HT-29 (cell line): Measurements from ENCODE around the gene GINS2. TPM values are rescaled to one million over a fixed set of nuclear protein-coding genes. Genes with fewer than 3 reads are reported as not detected.

Experiments
- DNase-seq: peaks from one replicate; pipeline ENCODE4 v3.0.0-alpha.2; 2015; ENCODE audit warnings: low spot score
- total RNA-seq: library from RNA; depleted of rRNA; stranded (reverse); fragments of >200 nt; shearing (Covaris generic); gene quantifications from 2 replicates; pipeline ENCODE4 v1.2.3, GENCODE V29; 2014

Gene GINS2
- total RNA-seq, 1 experiment from 2014 or later = 22.8 TPM

GRCh38 chr16:85716022-85716679 lies 27.4 kb upstream of the GINS2 start:
- DNase-seq = no peak

DNA sequence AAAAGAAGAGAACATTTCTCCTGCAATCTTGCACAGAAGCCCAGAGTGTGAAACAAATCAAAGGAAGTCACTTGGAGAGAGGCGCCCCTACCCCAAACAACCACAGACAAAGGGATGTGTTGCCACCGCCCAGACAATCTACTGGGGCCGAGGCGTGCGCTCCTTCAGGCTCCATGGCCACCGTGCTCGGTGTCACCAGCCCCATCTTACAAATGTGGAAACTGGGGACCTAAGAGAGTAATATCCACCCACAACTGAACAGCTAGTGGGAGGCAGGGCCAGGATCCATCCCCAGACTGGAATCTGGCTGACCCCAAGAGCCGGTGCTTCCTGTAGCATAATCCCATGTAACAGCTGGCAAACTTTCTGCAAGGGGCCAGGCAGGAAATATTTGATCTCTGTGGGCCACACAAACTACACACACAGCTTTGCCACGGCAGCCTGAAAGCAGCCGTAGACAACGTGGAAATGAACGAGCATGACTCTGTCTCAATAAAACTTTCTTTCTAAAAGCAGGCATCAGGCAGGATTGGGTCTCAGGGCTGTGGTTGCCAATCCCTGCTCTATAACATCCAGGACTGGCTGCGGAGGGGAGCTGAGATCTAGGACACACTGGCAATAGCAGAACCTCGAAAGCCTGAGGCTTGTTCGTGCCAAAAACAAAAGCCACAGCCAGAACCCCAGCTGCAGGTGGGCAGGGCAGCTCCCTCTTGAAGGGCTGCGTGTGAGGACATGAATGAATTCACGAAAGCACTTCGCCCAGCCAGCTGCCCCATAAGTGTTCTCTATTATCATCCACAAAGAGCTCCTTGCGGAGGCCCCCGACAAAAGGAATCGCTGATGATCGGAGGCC lies 26.6 kb upstream of the GINS2 start:
- no peak for DNase-seq

- no peak for DNase-seq
These were observed 24.0 kb upstream of the GINS2 start for GRCh38 chr16:85712801-85713200.

DNA sequence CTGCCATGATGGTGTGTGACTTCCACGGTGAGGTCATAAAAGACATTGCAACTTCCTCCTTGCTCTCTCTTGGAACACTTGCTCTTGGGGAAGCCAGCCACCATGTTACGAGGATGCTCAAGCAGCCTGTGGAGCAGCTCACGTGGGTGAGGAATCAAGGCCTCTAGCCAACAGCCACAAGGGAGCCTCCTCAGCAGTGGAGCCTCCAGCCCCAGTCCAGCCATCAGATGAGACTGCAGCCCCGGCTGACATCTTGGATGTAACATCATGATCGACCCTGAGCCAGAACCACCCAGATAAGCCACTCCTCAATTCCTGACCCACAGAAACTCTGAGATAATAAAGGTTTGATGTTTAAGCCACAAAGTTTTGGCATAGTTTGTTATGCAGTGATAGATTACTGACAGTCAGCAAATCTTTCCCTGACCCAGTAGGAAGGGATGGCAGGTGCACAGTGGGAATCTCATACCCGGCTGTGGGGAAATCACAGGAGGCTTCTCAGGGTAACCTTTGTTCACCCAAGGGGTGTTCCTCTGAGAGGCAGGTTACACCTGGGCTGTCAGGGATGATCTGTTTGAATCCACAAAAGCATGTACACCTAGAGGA lies 23.3 kb upstream of the GINS2 start:
- DNase-seq = no peak

GRCh38 chr16:85710732-85711131 lies 22.0 kb upstream of the GINS2 start:
- DNase-seq = no peak

- no peak for DNase-seq
These were observed 21.2 kb upstream of the GINS2 start for GRCh38 chr16:85709766-85710585.

DNA sequence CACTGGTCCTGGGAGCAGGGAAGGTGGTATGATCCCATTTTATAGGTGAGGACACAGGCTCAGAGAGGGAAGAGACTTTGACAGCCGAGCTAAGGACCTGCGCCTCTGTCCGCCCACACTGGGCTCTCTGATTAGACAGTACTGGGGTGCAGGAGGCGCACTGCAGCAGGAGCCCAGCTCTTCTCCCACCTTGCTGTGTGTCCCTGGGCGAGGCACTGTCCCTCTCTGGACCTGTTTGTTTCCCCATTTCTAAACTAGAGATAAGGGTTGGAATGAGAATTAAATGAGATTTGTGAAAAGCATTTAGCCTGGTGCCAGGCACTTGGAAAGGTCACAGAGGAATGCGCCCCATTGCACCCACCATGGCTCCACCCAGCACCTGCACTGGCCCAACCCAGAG lies 19.6 kb upstream of the GINS2 start:
- DNase-seq = no peak

- DNase-seq = no peak
These were observed 18.9 kb upstream of the GINS2 start for GRCh38 chr16:85707528-85708095.

DNA sequence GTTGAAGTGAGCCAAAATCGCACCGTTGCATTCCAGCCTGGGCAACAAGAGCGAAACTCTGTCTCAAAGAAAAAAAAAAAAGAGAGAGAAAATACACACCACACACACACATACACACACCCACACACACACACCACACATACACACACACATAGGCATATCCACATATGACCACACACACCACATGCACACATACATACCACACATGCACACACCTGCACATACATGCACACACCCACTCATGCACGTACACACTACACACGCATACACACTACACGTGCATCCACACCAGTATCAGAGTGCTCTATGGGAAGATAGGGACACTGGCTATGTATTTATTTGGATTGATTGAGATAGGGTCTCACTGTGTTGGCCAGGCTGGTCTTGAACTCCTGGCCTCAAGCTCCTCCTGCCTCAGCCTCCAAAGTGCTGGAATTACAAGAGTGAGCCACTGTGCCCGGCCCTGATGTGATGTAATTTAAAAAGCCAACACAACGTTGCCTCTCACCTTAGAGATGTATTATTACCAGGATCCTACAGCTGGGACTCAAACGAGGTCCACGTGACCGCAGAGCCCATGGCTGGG lies 17.8 kb upstream of the GINS2 start:
- no peak for DNase-seq

DNA sequence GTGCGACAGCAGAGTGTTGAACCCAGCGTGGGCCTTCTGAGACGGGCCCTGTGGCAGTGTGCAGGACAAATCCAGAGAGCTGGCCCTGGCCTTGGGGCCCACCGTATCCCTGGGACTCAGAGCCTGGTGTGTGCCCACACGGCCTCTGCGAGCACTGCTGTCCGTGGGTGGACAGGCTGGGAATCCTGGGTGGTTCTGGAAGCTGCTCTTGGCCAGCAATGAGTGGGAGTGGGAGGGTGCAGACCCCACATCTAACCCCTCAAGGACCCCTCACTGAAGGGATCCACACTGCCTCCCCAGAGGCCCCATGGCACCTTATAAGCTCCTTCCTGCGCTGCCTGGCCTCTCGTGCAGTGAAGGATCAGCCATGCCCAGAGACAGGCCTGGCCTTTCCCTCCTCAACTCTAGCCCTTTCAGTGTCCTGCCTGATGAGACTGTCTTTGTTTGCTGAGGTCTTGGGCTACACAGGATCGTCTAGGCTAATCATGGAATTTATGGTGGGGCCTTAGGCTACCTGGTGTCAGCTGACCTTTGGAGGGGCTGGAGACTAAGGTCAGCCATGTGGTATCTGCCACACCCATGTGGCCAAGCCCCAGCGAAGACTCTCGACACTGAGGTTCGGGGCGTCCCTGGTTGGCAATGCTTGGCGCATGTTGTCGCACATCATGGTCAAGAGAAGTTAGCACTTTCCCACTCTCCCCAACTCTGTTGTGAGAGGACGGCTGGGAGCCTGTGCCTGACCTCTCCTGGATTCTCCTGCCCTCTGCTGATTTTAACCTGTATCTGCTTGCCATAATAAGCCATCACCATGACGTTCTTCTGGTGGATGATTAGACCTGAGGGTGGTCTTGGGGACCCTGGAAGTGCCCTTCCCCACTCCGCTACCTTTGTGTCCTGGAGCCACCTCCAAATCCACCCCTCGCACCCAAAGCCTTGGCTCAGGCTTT lies 16.4 kb upstream of the GINS2 start:
- DNase-seq = no peak

GRCh38 chr16:85704011-85704410 lies 15.3 kb upstream of the GINS2 start:
- no peak for DNase-seq

GRCh38 chr16:85699628-85700027 lies 10.9 kb upstream of the GINS2 start:
- peak; percentile 38 for DNase-seq

DNA sequence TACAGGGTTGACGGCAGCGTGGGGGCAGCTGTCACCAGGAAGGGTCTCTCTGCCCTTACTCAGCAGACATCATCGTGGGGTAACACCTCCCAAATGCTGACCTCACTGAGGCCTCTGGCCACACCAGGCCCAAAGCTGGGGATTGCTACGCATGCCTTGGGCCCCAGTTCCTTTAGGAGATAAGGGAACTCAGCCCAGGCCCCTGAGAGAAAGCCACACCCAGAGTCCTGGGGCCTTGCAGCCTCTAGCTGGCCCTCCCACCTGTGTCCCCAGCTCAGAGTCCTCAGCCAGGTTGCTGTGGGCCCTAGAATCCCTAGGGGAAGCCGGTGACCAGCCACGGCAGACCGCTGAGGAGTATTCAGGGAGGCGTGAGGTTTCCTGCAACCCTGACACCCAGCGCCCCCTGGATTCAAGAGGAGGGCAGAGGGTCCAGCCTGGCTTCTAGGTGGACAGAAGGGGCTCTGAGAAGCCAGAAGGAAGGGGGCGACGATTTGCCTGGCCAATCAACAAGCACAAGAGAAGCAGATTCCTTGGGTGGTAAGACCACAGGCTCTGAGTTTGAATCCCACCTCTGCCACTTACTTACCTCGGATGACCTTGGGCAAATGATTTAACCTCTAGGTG lies 10.3 kb upstream of the GINS2 start:
- DNase-seq = no peak

- DNase-seq = no peak
These were observed 9.7 kb upstream of the GINS2 start for GRCh38 chr16:85698459-85698891.

GRCh38 chr16:85697431-85697830 lies 8.7 kb upstream of the GINS2 start:
- no peak for DNase-seq

- DNase-seq = no peak
These were observed 8.0 kb upstream of the GINS2 start for GRCh38 chr16:85696781-85697180.

DNA sequence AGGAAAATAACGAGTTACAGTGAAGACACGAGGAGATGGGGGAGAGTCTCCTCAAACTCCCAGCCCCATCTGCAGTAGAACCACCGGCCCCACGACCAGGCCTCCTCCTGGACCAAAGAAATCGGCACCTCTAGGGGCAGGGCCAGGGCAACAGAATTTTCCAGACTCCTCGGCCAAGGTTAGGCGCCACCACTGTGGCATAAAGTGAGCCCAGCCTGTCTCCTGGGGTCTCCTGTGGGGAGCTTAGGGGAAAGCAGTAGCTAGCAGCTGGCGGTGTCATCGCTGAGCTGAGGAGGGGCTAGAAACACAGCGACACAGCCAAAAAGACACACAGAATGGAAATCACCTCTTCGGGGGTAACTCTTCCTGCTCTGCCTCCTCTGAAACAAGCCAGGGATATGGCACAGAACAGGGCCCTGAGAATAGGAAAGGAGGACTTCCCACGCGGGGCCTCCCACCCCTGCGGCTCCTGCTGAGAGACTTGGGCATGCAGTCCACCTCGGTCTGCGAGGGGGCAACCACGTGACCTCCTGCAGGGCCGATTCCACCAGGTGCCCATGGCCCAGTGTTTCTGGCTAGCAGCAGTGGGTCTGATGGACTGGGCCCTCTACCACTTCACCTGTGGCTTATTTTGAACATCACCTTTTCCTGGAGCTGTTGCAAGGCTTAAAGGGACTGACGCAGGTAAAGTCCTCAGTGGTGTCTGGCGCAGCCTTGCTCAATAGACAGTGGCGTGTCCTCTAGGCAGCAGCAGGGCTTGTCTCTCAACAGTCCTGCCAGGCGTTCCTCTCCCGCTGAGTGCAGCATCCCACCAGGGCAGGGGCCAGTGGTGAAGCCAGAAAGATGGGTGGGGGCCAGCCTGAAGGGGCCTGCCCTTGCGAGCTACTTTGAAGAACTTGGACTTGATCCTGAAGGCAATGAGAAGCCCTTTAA lies 6.7 kb upstream of the GINS2 start:
- DNase-seq = no peak

DNA sequence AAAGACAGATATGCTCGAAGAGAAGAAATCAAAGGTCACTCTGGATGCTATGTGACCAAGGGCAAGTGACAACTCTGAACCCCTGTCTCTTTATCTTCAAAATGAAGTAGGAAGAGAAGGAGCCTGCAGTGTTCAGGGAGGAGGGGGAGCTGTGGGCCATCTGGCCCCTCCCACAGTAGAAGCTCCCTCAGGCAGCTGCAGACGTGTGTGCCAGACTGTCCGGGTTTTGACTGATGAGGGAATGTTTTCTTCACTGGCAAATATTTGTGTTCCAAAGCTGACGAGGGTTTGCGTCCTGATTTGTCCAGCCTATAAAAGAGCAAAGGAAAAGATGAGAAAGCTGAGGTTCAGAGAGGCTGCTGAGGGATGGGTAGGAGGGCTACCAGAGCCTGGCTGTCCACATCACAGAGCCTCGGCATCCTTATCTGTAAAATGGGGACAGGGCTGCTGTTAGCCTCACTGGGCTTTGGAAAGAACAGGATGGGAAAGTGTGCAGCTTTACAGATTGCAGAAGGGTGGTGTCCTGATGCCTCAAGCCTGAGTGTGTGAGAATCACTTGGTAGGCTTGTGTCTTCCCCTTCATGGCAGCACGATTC lies 1.8 kb upstream of the GINS2 start:
- no peak for DNase-seq
